Suprapubic skin (tissue), 4 donors: Measurements from ENCODE around the gene NCDN. TPM values are rescaled to one million over a fixed set of nuclear protein-coding genes. Genes with fewer than 3 reads are reported as not detected.
A peak's percentile ranks its signal among the peaks of the same experiment; 100 is the strongest.
"Not testable (repeated sequence)": the region's sequence is repeated elsewhere in the genome, so short reads cannot be mapped to it uniquely, and the experiment has no call there.

Experiments
- DNase-seq, 2 donors: peaks; one replicate each; pipeline ENCODE4 v3.0.0-alpha.2; 2019; ENCODE audit warnings: low spot score in 2 of 2
- H3K27ac ChIP-seq: fragments of 200-600 bp; sonication (generic); one replicate; pipeline ENCODE4 v1.5.1; 2019
- H3K27me3 ChIP-seq: fragments of 200-600 bp; sonication (generic); one replicate; pipeline ENCODE4 v1.5.1; 2019
- H3K36me3 ChIP-seq: fragments of 200-600 bp; sonication (generic); one replicate; pipeline ENCODE4 v1.5.1; 2019
- H3K4me1 ChIP-seq: fragments of 200-600 bp; sonication (generic); one replicate; pipeline ENCODE4 v1.5.1; 2019
- H3K4me3 ChIP-seq: fragments of 200-600 bp; sonication (generic); one replicate; pipeline ENCODE4 v1.5.1; 2019; ENCODE audit warnings: mild to moderate bottlenecking
- H3K9me3 ChIP-seq: fragments of 200-600 bp; sonication (generic); one replicate; pipeline ENCODE4 v1.5.1; 2019
- EP300 ChIP-seq: sonication (generic); formaldehyde crosslinking; IDR thresholded peaks from one replicate; pipeline ENCODE4 v1.6.1; 2017; ENCODE audit warnings: antibody characterized with exemption
- POLR2A ChIP-seq, 2 donors: fragments of 450-650 bp; IDR thresholded peaks; one replicate each; pipeline ENCODE4 v1.6.1; 2017; ENCODE audit warnings: antibody characterized with exemption in 2 of 2, mild to moderate bottlenecking in 2 of 2, moderate library complexity in 2 of 2
- POLR2AphosphoS5 ChIP-seq, 3 donors: sonication (generic); formaldehyde crosslinking; IDR thresholded peaks; one replicate each; pipeline ENCODE4 v1.6.1; 2017; ENCODE audit warnings: antibody characterized with exemption in 3 of 3
- WGBS: methylation state at CpG from one replicate; pipeline ENCODE4 v1.1.5; 2018; 5-methylcytosine and 5-hydroxymethylcytosine counted together
- total RNA-seq, 4 donors: library from RNA; depleted of rRNA; stranded (reverse); fragments of >200 nt; gene quantifications; one replicate each; pipeline ENCODE4 v1.1.0, GENCODE V29; 2016
- TF ChIP-seq, protein P1 (sequence below), 2 donors: fragments of 200-600 bp in 1 of 2; fragments of 450-650 bp in 1 of 2; sonication (generic) in 1 of 2; IDR thresholded peaks; one replicate each; pipeline ENCODE4 v1.5.1; 2016 to 2019; ENCODE audit warnings: antibody characterized with exemption in 2 of 2, mild to moderate bottlenecking in 1 of 2, moderate library complexity in 1 of 2

The NCDN gene
- total RNA-seq, 4 donors from 2014 or later, result 14.1 to 26.2 (median 24.1) TPM

GRCh38 chr1:35574655-35575415 lies 17.2 kb downstream of the NCDN start:
- Histone ChIP-seq H3K4me3 (no peak overlapping the region), H3K4me1 (peaks cover 58% of the 10 kb centered on the region), H3K36me3 (no peaks in the 10 kb centered on the region), H3K27ac (no peak overlapping the region), H3K27me3 (peaks cover 13% of the 10 kb centered on the region), H3K9me3 (no peaks in the 10 kb centered on the region)
- TF ChIP-seq POLR2AphosphoS5 (IDR thresholded peaks at IDR 0.05) (no peak), POLR2A (IDR thresholded peaks at IDR 0.05) (no peak), EP300 (no peak)
- TF ChIP-seq, protein P1, sequence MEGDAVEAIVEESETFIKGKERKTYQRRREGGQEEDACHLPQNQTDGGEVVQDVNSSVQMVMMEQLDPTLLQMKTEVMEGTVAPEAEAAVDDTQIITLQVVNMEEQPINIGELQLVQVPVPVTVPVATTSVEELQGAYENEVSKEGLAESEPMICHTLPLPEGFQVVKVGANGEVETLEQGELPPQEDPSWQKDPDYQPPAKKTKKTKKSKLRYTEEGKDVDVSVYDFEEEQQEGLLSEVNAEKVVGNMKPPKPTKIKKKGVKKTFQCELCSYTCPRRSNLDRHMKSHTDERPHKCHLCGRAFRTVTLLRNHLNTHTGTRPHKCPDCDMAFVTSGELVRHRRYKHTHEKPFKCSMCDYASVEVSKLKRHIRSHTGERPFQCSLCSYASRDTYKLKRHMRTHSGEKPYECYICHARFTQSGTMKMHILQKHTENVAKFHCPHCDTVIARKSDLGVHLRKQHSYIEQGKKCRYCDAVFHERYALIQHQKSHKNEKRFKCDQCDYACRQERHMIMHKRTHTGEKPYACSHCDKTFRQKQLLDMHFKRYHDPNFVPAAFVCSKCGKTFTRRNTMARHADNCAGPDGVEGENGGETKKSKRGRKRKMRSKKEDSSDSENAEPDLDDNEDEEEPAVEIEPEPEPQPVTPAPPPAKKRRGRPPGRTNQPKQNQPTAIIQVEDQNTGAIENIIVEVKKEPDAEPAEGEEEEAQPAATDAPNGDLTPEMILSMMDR (IDR thresholded peaks at IDR 0.05), result no peak
- WGBS, result 76% methylated on average over 11 of the region's 30 CpGs
- peak in 1 of 2 donors; percentile 49 for DNase-seq

- no peaks in the 10 kb centered on the region for H3K9me3 ChIP-seq
- no peak for DNase-seq
- no peak overlapping the region for H3K4me3 ChIP-seq
- WGBS, result 73% methylated on average over 5 of the region's 5 CpGs
- TF ChIP-seq, protein P1 (IDR thresholded peaks at IDR 0.05), result no peak
- TF ChIP-seq POLR2A (IDR thresholded peaks at IDR 0.05), result no peak
- TF ChIP-seq EP300, result no peak
- TF ChIP-seq POLR2AphosphoS5 (IDR thresholded peaks at IDR 0.05), result no peak
- peaks cover 58% of the 10 kb centered on the region for H3K4me1 ChIP-seq
- H3K36me3 ChIP-seq, result no peaks in the 10 kb centered on the region
- no peak overlapping the region for H3K27ac ChIP-seq
- H3K27me3 ChIP-seq, result peaks cover 13% of the 10 kb centered on the region
These were observed 17.9 kb downstream of the NCDN start for GRCh38 chr1:35575416-35575958.

DNA sequence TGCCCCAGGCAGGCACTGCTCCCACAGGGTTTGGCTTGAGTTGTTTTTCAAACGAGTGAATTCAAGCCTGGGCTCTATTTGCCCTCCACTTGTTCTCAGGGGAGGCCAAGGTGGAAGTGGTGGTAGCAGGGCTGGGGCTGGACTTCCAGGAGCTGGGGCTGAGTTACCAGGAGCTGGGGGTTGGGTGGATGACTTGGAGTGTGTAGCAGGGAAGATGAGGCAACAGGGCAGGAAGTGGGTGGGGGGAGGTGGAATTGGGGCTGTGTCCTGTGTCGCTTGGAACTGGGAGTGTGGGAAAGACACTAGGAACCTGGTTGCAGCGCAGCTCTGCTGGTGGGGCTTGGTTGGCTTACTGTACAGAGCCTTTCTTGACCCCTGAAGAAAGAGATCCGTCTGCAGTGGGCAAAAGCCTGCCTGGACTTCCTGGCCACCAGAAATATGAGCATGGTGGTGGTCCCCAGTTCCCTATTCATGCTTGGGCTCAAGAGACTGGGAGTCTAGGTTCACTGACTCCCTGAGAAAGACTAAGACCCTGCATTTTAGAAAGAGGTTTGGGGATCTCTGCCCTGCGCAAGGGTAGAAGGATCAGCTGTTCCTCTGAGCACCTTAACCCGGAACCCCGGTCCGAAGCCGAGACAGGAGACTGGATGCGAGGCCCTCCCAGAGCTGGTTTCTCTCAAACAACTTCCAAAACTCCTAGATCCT lies 18.6 kb downstream of the NCDN start:
- DNase-seq, result peak in 1 of 2 donors; percentile 44
- Histone ChIP-seq H3K27ac (no peak overlapping the region), H3K4me3 (peak overlapping the region; percentile 40), H3K27me3 (peaks cover 13% of the 10 kb centered on the region), H3K4me1 (peaks cover 58% of the 10 kb centered on the region), H3K9me3 (no peaks in the 10 kb centered on the region), H3K36me3 (no peaks in the 10 kb centered on the region)
- TF ChIP-seq, protein P1 (IDR thresholded peaks at IDR 0.05), result no peak
- TF ChIP-seq POLR2A (IDR thresholded peaks at IDR 0.05), result no peak
- no peak for TF ChIP-seq POLR2AphosphoS5 (IDR thresholded peaks at IDR 0.05)
- TF ChIP-seq EP300, result no peak
- 76% methylated on average over 10 of the region's 10 CpGs for WGBS

DNA sequence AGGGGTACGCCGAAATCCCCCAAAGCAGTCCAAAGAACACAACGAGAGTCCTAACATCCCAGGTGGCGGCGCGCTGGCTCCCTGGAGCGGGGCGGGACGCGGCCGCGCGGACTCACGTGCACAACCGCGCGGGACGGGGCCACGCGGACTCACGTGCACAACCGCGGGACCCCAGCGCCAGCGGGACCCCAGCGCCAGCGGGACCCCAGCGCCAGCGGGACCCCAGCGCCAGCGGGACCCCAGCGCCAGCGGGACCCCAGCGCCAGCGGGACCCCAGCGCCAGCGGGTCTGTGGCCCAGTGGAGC lies 19.1 kb downstream of the NCDN start:
- peak in 1 of 2 donors; percentile 40 for DNase-seq
- Histone ChIP-seq H3K4me1 (peaks cover 58% of the 10 kb centered on the region), H3K4me3 (peak overlapping the region; percentile 40), H3K27me3 (peaks cover 13% of the 10 kb centered on the region)
- H3K36me3 ChIP-seq, H3K9me3 ChIP-seq, H3K27ac ChIP-seq: not testable (repeated sequence)
- WGBS, result 59% methylated on average over 12 of the region's 37 CpGs

- H3K9me3 ChIP-seq, result no peaks in the 10 kb centered on the region
- peak overlapping the region; percentile 40 for H3K4me3 ChIP-seq
- no peak overlapping the region for H3K27ac ChIP-seq
- peak in 1 of 2 donors; percentile 65 for DNase-seq
- peaks cover 55% of the 10 kb centered on the region for H3K4me1 ChIP-seq
- TF ChIP-seq, protein P1 (IDR thresholded peaks at IDR 0.05), result no peak
- TF ChIP-seq EP300 (no peak), POLR2AphosphoS5 (IDR thresholded peaks at IDR 0.05) (no peak), POLR2A (IDR thresholded peaks at IDR 0.05) (no peak)
- H3K27me3 ChIP-seq, result peaks cover 13% of the 10 kb centered on the region
- 38% methylated on average over 2 of the region's 70 CpGs for WGBS
- H3K36me3 ChIP-seq, result no peaks in the 10 kb centered on the region
These were observed 19.7 kb downstream of the NCDN start for GRCh38 chr1:35577071-35577998.
